GM12873 (cell line): Measurements from ENCODE around the gene MAP2K2.

ENCODE experiments used
- TF ChIP-seq, protein P1 (sequence below): IDR thresholded peaks from 2 replicates; pipeline ENCODE4 v1.5.1; 2012; ENCODE audit warnings: low read depth, mild to moderate bottlenecking, moderate library complexity, low read length, control low read depth; ENCODE audit not compliant: insufficient read depth; ENCODE audit errors: missing control alignments

MAP2K2 gene

DNA sequence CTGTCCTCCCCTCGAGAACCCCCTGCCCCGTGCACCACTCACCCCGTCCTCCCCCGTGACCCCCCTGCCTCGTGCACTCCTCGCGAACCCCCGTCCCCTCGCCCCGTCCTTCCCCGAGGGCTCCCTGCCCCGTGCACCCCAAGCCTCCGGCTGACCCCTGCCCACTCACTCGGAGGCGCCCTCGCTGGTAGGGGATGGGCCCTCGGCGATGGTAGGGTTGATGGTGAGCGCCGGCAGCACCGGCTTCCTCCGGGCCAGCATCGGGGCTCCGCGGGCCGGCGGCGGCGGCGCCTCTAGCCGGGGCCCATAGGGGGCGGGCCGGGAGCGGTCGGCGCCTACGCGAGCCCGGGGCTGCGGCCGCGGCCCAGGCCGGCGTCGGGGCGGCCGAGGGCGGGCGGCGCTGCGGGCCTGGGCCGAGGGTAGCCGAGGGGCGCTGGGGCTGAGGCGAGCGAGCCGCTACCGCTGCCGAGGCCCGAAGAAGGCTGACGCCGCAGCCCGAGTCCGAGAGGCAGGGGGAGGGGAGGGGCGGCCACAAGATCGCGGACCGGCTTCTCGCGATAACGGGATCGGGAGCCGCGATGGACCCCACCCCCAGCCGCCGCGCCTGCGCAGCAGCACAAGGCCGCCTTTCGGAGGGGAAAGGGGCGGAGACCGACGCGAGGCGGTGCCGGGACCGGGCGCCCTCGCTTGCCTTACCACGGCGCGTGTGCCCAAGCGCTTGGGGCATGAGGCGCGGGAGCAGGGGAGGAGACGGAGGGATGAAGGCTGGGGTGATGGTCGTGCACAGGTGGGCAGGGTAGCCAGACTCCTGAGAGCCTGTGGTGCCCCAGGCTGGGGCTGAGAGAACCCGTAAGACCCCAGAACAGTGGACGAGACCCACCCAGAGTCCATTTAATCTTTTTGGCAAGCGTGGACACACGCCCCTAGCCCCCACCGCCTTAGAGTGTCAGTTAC is at the start of gene MAP2K2:
TSS of gene MAP2K2 (minus strand) at position 508 of the 954 bp plus-strand sequence. CDS start at position 261, 247 bp downstream.
- TF ChIP-seq, protein P1, sequence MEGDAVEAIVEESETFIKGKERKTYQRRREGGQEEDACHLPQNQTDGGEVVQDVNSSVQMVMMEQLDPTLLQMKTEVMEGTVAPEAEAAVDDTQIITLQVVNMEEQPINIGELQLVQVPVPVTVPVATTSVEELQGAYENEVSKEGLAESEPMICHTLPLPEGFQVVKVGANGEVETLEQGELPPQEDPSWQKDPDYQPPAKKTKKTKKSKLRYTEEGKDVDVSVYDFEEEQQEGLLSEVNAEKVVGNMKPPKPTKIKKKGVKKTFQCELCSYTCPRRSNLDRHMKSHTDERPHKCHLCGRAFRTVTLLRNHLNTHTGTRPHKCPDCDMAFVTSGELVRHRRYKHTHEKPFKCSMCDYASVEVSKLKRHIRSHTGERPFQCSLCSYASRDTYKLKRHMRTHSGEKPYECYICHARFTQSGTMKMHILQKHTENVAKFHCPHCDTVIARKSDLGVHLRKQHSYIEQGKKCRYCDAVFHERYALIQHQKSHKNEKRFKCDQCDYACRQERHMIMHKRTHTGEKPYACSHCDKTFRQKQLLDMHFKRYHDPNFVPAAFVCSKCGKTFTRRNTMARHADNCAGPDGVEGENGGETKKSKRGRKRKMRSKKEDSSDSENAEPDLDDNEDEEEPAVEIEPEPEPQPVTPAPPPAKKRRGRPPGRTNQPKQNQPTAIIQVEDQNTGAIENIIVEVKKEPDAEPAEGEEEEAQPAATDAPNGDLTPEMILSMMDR = no peak

DNA sequence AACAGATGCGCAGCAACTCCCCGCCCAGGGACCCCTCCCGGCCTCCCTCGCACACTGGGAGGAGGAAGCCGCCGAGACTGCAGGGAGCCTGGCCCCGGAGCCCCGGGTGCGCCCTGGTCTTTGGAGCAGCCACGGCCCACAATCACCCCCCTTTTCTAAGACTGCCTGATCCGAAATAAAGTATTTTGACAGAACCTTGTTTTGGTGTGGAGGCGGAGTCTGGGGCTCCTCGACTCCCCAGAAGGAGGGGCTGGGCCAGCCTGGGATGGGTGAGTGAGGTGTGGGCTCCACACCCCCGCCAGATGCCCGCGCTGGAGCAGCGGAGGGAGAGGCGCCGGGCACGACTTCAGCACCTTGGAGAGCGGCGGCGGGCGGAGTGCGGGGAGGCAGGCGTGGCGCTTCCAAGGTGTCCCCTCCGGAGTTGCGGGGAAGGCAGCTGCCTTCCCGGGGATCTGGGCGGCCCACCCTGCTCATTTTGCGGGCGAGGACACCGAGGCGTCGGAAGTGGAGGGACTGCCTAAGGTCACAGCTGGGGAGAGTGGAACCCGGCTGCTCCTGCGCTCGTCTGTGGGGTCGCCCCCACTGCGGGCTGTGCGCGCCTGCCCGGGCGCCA is 49.0 kb upstream of the MAP2K2 start:
- TF ChIP-seq, protein P1 = no peak

DNA sequence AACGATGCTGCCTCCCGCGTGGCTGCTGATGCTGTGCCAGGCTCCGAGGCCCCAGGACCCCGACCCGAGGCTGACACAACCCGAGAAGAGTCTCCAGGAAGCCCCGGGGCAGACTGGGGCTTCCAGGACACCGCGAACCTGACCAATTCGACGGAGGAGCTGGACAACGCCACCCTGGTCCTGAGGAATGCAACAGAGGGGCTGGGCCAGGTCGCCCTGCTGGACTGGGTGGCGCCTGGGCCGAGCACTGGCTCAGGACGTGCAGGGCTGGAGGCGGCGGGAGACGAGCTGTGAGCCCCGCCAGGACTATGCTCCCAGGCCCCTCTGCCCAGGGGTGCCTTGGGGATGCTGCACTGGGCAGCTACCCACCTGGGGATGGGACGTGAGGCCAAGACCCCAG is 47.8 kb upstream of the MAP2K2 start:
- TF ChIP-seq, protein P1 = no peak

DNA sequence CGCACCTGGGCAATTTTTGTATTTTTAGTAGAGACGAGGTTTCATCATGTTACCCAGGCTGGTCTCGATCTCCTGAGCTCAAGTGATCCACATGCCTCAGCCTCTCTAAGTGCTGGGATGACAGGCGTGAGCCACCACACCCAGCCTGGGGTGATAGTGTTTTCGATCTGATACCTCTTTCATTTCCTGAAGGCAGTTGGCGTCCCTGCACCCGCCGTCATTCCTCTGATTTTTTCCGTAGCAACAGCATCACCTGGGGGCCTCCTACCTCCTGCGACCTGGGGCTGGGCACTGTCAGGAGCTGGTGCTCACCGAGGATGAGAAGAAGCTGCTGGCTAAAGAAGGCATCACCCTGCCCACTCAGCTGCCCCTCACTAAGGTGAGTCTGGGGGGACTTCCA is 40.3 kb upstream of the MAP2K2 start:
- TF ChIP-seq, protein P1 = no peak

DNA sequence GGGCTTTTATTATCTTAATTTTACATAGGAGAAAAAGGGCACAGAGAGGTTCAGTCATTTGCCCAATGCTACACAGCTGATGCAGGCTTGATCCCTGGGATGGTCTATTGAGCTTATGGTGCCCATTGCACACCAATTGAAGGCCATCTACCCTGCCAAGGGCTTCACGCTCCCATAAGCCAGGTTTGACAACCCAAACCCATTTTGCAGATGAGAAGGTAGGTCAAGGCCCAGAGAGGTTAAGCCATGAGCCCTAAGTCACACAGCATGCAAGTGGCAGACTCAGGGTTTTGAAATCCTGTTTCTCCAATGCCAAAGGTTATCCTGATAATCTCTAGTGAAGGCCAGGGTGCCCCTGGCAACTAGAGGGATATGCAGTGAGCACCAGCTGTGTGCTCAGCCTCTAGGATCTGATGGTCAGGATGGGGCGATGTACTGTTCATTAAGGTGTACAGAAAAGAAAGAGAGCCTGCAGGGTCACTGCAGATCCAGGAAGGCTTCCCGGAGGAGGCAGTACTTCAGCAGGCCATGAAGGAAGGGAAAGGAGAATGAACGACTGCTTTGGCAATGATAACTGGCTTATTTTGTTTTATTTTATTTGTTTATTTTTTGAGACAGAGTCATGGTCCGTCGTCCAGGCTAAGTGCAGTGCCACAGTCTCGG is 37.6 kb upstream of the MAP2K2 start:
- TF ChIP-seq, protein P1 = no peak

DNA sequence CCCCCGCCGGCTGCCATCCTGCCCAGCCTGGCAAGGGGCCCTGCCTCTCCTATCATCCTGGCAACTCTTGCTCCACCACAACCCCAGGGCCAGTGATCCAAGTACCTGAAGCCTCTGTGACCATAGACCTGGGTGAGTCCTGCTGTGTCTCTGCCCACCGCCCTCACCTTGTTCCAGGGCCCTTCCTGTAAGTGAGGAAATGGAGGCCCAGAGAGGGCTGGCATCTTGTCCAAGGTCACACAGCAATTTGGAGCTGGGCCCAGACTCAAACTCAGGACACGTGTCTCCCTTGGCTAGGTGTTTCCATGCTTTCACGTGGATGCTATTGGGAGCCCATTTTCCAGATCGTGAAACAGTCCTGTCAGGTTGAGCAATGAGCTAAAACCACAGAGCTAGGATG is 33.2 kb upstream of the MAP2K2 start:
- TF ChIP-seq, protein P1 = no peak
